Activated CD8-positive, alpha-beta memory T cell treated with anti-CD3 and anti-CD28 coated beads for 1 hour (primary cell): Measurements from ENCODE around the gene ABAT.

ENCODE experiments used
- DNase-seq, 2 donors: peaks; one replicate each; pipeline ENCODE4 v3.0.0-alpha.2; 2020; ENCODE audit warnings: low read depth in 1 of 2; ENCODE audit errors: extremely low read depth in 1 of 2

ABAT gene

GRCh38 chr16:8808009-8808408 is 133.6 kb downstream of the ABAT start:
- DNase-seq: no peak

DNA sequence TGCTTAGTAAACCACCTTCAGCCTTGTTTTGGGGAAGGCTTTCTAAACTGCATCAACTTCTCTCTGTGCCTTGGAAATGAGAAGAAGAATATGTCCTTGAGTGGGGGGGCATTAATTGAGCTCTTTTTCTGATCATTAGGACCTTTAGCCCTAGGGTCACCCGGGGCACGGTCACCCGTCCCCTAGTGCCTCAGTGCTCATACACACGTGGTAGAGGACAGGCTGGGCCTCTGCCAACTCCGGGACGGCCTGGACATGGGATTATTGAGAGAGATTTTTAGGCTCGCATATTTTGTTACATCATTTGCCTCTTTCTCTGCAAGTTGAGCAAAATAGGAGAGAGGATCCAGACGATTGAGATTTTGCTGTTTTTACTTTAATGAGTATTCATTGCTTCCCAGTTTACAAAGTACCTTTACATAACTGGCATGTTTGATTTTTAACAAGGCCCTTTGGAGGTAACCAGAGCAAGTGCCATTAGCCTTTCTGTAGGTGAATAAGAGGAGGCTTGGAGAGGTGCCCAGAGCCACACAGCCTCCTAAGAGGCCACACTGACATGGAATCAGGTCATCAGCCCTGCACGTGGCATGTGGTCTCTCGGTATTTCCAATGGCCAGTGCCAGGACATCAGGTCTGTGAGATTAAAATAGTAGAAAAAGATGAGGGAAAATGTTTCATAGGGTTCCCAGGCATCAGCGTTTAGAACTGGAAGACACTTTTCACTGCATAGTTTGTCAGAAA is 134.4 kb downstream of the ABAT start:
- no peak for DNase-seq

- DNase-seq: no peak
These were observed 137.9 kb downstream of the ABAT start for GRCh38 chr16:8812162-8812843.

DNA sequence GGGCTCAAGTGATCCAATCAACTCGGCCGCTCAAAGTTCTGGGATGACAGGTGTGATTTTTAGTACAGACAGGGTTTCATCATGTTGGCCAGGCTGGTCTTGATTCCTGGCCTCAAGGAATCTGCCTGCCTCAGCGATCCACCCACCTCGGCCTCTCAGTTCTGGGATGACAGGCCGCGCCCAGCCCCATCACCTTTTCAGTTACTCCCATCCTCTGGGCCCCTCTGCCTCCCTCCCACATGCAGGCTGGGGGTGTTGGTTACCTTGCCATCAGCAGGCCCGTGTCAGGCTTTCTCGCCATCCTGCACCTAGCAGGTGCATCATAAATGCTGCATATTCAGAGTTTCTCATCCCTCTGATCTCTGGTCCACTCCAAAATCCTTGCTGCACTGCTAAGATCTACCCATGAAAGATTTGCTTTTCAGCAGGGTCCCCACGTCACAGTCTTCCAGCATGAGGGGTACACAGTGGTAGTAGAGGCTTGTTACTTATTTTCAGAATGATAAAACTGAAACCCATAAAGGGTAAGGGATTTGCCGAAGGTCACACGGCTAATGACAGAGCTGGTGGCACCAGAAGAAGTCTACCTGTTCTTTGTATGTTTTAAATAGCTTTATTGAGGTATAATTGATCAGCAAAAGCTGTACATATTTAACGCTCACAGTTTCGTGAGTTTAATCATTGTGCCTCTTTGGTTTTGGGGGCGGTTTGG is 139.8 kb downstream of the ABAT start:
- DNase-seq: no peak

GRCh38 chr16:8816967-8817655 is 142.7 kb downstream of the ABAT start:
- no peak for DNase-seq

DNA sequence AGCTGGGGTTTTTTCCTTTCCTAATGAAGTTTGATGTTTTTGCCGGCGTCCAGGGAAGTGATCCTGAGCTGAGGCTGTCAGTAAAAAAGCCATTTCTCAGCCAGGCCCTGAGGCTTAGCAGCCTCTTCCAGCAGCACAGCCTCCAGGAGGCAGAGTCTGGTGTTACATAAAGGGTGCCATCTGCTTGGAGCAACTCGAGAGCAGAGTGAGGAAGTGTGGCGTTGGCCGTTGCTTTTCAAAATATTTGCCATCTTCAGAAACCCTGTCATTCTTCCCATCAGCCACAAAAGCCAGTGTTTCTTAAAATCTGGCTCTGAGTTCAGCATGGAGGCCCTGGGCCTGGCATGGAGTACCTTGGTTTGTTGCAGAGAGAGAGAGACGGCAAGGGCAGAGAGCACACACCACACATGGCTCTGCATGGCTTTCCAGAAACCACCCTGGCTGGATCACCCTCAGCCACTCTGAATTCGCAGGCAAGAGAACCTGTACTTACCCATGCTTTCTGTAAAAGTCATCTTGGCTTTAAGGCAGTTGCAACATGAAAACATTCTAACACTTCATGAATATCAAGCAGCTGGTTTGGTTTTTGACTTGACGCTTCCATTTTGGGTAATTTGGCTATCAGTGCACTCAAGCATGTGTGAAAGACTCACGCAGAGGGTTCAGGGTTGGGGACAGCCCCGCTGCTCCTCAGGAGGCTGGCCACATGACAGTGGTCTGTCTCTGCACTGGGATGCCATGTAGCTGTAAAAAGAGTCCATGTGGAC is 144.3 kb downstream of the ABAT start:
- no peak for DNase-seq

- no peak for DNase-seq
These were observed 145.1 kb downstream of the ABAT start for GRCh38 chr16:8819411-8820034.

GRCh38 chr16:8822403-8822802 is 148.0 kb downstream of the ABAT start:
- no peak for DNase-seq

- no peak for DNase-seq
These were observed 152.0 kb downstream of the ABAT start for GRCh38 chr16:8826278-8826879.

GRCh38 chr16:8828541-8829165 is 154.2 kb downstream of the ABAT start:
- no peak for DNase-seq

DNA sequence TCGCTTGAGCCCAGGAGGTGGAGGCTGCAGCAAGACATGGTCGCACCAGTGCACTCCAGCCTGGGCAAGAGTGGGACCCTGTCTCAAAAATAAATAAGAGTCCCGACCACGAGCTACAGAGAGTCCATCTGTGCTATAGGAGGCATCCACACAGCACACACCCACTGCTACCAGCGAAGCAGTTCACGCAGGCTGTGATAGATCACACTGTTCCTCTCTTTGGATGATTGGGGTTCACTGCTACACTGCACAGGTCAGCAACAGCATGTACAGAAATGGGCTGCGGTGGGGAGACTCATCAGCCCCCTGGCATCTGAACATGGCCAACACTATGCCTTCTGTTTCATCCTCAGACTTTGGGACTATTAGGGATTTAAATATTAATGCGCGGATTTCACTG is 157.0 kb downstream of the ABAT start:
- no peak for DNase-seq

GRCh38 chr16:8831871-8832716 is 157.7 kb downstream of the ABAT start:
- DNase-seq: no peak

GRCh38 chr16:8832717-8833105 is 158.3 kb downstream of the ABAT start:
- DNase-seq: no peak
